Gastrocnemius medialis (tissue), 4 donors: Measurements from ENCODE around the gene RIMKLA.

Experiments used
- POLR2A ChIP-seq, 2 donors: fragments of 450-650 bp; IDR thresholded peaks; one replicate each; pipeline ENCODE4 v1.6.1; 2017; ENCODE audit warnings: antibody characterized with exemption in 2 of 2, mild to moderate bottlenecking in 2 of 2, moderate library complexity in 2 of 2
- TF ChIP-seq, protein P1 (sequence below), 5 experiments: fragments of 450-650 bp in 3 of 5; fragments of 200-600 bp in 2 of 5; sonication (generic) in 2 of 5; IDR thresholded peaks in 4 of 5; conservative IDR thresholded peaks in 1 of 5; 1 replicate in 4 of 5; 2 replicates in 1 of 5; pipeline ENCODE4 v1.5.1; 2016 to 2019; ENCODE audit warnings: antibody characterized with exemption in 5 of 5, mild to moderate bottlenecking in 3 of 5, moderate library complexity in 3 of 5

- TF ChIP-seq, protein P1, sequence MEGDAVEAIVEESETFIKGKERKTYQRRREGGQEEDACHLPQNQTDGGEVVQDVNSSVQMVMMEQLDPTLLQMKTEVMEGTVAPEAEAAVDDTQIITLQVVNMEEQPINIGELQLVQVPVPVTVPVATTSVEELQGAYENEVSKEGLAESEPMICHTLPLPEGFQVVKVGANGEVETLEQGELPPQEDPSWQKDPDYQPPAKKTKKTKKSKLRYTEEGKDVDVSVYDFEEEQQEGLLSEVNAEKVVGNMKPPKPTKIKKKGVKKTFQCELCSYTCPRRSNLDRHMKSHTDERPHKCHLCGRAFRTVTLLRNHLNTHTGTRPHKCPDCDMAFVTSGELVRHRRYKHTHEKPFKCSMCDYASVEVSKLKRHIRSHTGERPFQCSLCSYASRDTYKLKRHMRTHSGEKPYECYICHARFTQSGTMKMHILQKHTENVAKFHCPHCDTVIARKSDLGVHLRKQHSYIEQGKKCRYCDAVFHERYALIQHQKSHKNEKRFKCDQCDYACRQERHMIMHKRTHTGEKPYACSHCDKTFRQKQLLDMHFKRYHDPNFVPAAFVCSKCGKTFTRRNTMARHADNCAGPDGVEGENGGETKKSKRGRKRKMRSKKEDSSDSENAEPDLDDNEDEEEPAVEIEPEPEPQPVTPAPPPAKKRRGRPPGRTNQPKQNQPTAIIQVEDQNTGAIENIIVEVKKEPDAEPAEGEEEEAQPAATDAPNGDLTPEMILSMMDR (IDR thresholded peaks at IDR 0.05 in 4 of 5, conservative IDR thresholded peaks at IDR 0.05 in 1 of 5), result no peak
- no peak for TF ChIP-seq POLR2A (IDR thresholded peaks at IDR 0.05)
Measured at GRCh38 chr1:42340901-42341300, 39.7 kb upstream of the RIMKLA start.
